Measurements from ENCODE around the gene CNIH4.
A peak's percentile ranks its signal among the peaks of the same experiment; 100 is the strongest.
"Not testable (repeated sequence)": the region's sequence is repeated elsewhere in the genome, so short reads cannot be mapped to it uniquely, and the experiment has no call there.

CNIH4 gene

GRCh38 chr1:224356685-224357625 lies at the start of gene CNIH4:
TSS of gene CNIH4 (plus strand) at chr1:224356879. CDS start at chr1:224356925, 46 bp downstream.
- DNase-seq = peak; percentile 88

GRCh38 chr1:224308064-224308463 lies 48.6 kb upstream of the CNIH4 start:
- DNase-seq = no peak

GRCh38 chr1:224311503-224311902 lies 45.2 kb upstream of the CNIH4 start:
- DNase-seq = not testable (repeated sequence)

- no peak for DNase-seq
Measured at GRCh38 chr1:224312025-224312424, 44.7 kb upstream of the CNIH4 start.

GRCh38 chr1:224317383-224318045 lies 39.2 kb upstream of the CNIH4 start:
- DNase-seq = no peak

GRCh38 chr1:224321706-224322105 lies 35.0 kb upstream of the CNIH4 start:
- DNase-seq = no peak

- DNase-seq = no peak
Measured at GRCh38 chr1:224325959-224326358, 30.7 kb upstream of the CNIH4 start.

GRCh38 chr1:224328644-224329043 lies 28.0 kb upstream of the CNIH4 start:
- no peak for DNase-seq

- no peak for DNase-seq
Measured at GRCh38 chr1:224329484-224329841, 27.2 kb upstream of the CNIH4 start.

- peak; percentile 75 for DNase-seq
Measured at GRCh38 chr1:224329842-224330753, 26.6 kb upstream of the CNIH4 start, which contains the start of gene NVL. TSS of gene NVL (minus strand) at chr1:224330172. CDS start at chr1:224330127, 45 bp downstream.

GRCh38 chr1:224331326-224331725 lies 25.4 kb upstream of the CNIH4 start:
- DNase-seq = no peak

- no peak for DNase-seq
Measured at GRCh38 chr1:224331824-224332223, 24.9 kb upstream of the CNIH4 start.

- DNase-seq = no peak
Measured at GRCh38 chr1:224333309-224333926, 23.3 kb upstream of the CNIH4 start.

GRCh38 chr1:224333939-224334786 lies 22.5 kb upstream of the CNIH4 start:
- no peak for DNase-seq

- DNase-seq = no peak
Measured at GRCh38 chr1:224338150-224338838, 18.4 kb upstream of the CNIH4 start.

- no peak for DNase-seq
Measured at GRCh38 chr1:224339442-224340033, 17.1 kb upstream of the CNIH4 start.

GRCh38 chr1:224340453-224341384 lies 16.0 kb upstream of the CNIH4 start:
- peak; percentile 5 for DNase-seq

- DNase-seq = no peak
Measured at GRCh38 chr1:224343679-224344078, 13.0 kb upstream of the CNIH4 start.

GRCh38 chr1:224348137-224348536 lies 8.5 kb upstream of the CNIH4 start:
- DNase-seq = no peak
